Activated B cell treated with CpG ODN at 0.5 μM for 24 hours (primary cell): Measurements from ENCODE around the gene CCDC73. TPM values are rescaled to one million over a fixed set of nuclear protein-coding genes. Genes with fewer than 3 reads are reported as not detected.
"Not testable (repeated sequence)": the region's sequence is repeated elsewhere in the genome, so short reads cannot be mapped to it uniquely, and the experiment has no call there.

ENCODE experiments used
- ATAC-seq: fragments of 200-7000 bp; cut with Tn5 transposase; one replicate; pipeline ENCODE4 v1.10.0; 2021; ENCODE audit warnings: low read depth, mild to moderate bottlenecking, moderate library complexity
- CTCF ChIA-PET: fragments of 350-600 bp; sonication (Branson Sonifier 250); formaldehyde crosslinking; loops from one replicate; lab custom pipeline; 2021; ENCODE audit warnings: antibody characterized with exemption; lab: Charles Lee
- POLR2A ChIA-PET: fragments of 350-600 bp; sonication (Branson Sonifier 250); formaldehyde crosslinking; loops from one replicate; lab custom pipeline; 2021; ENCODE audit warnings: antibody characterized with exemption; lab: Charles Lee
- DNase-seq: peaks from one replicate; pipeline ENCODE4 v3.0.0; 2022
- H3K27ac Mint-ChIP-seq: one replicate; pipeline ENCODE4 v1.8.0; 2020; ENCODE audit warnings: mixed read lengths
- H3K27me3 Mint-ChIP-seq: one replicate; pipeline ENCODE4 v1.8.0; 2021; ENCODE audit warnings: mixed read lengths
- H3K36me3 Mint-ChIP-seq: one replicate; pipeline ENCODE4 v1.8.0; 2021; ENCODE audit warnings: low read depth, mixed read lengths
- H3K4me1 Mint-ChIP-seq: one replicate; pipeline ENCODE4 v1.8.0; 2021; ENCODE audit warnings: mixed read lengths
- H3K4me3 Mint-ChIP-seq: one replicate; pipeline ENCODE4 v1.8.0; 2020; ENCODE audit warnings: mild to moderate bottlenecking, mixed read lengths
- H3K9me3 Mint-ChIP-seq: one replicate; pipeline ENCODE4 v1.8.0; 2020; ENCODE audit warnings: mixed read lengths
- CTCF ChIP-seq: fragments of 200-600 bp; IDR thresholded peaks from one replicate; pipeline ENCODE4 v1.8.0; 2022; ENCODE audit warnings: antibody characterized with exemption, mild to moderate bottlenecking
- intact Hi-C: fragments of 100-400 bp; cut with micrococcal nuclease; formaldehyde crosslinking; loops from one replicate; pipeline ENCODE4 v1.15.1; 2024
- total RNA-seq: library from RNA; stranded (reverse); gene quantifications from 2 replicates; pipeline ENCODE4 v1.2.3, GENCODE V29; 2022

Gene CCDC73
- total RNA-seq, 1 donor from 2014 or later: 0.07 TPM

DNA sequence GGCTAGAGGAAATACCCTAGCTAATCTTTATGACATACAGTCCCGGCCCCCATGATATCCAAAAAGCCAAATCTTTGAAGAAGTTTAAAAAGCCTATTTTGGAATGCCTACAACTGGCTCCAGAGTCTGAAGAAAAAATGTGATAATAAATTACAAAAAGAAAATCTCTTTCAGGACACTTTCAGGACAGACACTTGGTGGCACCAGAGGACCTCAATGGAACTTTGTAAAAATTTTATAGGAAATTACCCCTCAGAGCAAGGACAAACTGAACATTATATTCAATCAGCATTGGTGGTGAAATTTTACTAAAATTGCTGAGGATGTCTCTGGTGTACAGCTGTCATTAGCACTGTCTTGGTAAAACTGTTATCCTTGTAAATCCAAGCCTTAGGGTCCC lies 81.0 kb downstream of the CCDC73 start:
- Mint-ChIP-seq H3K27me3 (peaks cover 13% of the 10 kb centered on the region), H3K36me3 (no peaks in the 10 kb centered on the region), H3K4me3 (no peak overlapping the region), H3K9me3 (no peaks in the 10 kb centered on the region), H3K4me1 (no peaks in the 10 kb centered on the region), H3K27ac (no peak overlapping the region)
- POLR2A ChIA-PET: no interaction called here
- CTCF ChIA-PET: no interaction called here
- intact Hi-C loops: loop anchor here (1.0 kb wide), 1 partner anchor 80 kb away; no protein-coding TSS in a partner anchor
- DNase-seq (no peak), ATAC-seq (no peak)
- TF ChIP-seq CTCF: no peak

- H3K4me3 Mint-ChIP-seq, POLR2A ChIA-PET, H3K4me1 Mint-ChIP-seq, CTCF ChIA-PET, H3K27ac Mint-ChIP-seq, ATAC-seq, intact Hi-C loops, H3K27me3 Mint-ChIP-seq, H3K36me3 Mint-ChIP-seq, H3K9me3 Mint-ChIP-seq, DNase-seq: not testable (repeated sequence)
Observed at GRCh38 chr11:32708978-32709377, 85.5 kb downstream of the CCDC73 start.

GRCh38 chr11:32706985-32707741 lies 87.3 kb downstream of the CCDC73 start:
- Mint-ChIP-seq H3K27me3 (peaks cover 10% of the 10 kb centered on the region), H3K4me1 (no peaks in the 10 kb centered on the region), H3K27ac (no peak overlapping the region), H3K9me3 (no peaks in the 10 kb centered on the region), H3K36me3 (no peaks in the 10 kb centered on the region), H3K4me3 (no peak overlapping the region)
- intact Hi-C loops: no loop called here
- ATAC-seq (no peak), DNase-seq (no peak)
- ChIA-PET CTCF (no interaction called here), POLR2A (no interaction called here)
- TF ChIP-seq CTCF: no peak

DNA sequence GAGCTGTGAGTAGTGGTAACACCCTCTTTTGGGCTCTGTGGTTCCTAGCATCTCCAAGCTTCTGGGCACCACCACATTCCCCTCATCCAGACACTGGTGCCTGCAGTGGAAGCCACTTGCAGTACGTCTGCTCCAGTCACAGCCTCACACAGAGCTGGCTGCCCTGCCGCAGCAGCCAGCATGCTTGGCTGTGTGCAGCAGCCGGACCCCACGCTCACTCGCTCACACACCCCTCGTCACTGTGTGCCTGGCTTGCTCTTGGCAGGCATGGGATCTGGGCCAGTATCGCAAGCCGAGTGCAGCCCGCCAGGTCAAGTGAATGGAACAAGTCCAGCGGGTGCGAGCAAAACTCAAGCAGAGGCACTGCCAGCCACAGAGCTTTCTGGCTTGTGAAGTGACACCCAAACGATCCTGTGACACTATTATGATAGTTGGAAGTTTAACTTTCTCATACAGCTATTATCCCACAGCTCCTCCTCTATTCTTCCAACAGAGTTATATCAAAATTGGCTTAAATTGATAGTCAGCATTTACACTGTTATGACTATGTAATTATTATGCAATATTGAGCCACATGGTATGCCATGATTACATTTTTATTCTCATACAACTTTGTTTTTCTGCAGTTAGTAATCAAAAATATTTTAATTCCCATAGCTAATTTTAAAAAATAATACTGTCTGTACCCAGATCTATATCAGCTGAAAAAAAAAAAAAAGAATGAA lies 89.0 kb downstream of the CCDC73 start:
- CTCF ChIA-PET: no interaction called here

DNA sequence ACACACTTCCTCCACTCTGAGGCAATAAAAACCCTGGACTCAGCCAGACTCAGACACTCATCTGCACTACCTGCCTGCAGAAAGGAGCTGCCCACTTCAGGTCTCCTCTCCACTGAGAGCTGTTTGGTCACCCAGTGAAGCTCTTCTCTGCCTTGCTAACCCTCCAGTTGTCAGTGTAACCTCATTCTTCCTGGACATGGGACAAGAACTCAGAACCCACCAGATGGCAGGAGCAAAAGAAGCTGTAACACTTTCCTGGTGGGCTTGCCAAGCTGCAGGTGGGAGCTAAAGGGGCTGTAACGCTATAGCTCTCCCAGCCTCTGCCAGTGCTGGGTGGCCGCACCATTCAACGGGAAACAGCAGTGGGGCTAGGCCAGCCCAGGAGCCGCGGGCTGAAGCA lies 89.7 kb downstream of the CCDC73 start:
- H3K27ac Mint-ChIP-seq: no peak overlapping the region
- TF ChIP-seq CTCF: no peak
- H3K4me1 Mint-ChIP-seq: no peaks in the 10 kb centered on the region
- intact Hi-C loops: no loop called here
- H3K9me3 Mint-ChIP-seq: no peaks in the 10 kb centered on the region
- no peak for DNase-seq
- no peak for ATAC-seq
- no peak overlapping the region for H3K4me3 Mint-ChIP-seq
- no peaks in the 10 kb centered on the region for H3K36me3 Mint-ChIP-seq
- ChIA-PET POLR2A (no interaction called here), CTCF (no interaction called here)
- H3K27me3 Mint-ChIP-seq: peaks cover 7% of the 10 kb centered on the region

More for the DNA sequence above, 89.0 kb downstream of the CCDC73 start:
- TF ChIP-seq CTCF: no peak
- Mint-ChIP-seq H3K27me3 (peaks cover 9% of the 10 kb centered on the region), H3K36me3 (no peaks in the 10 kb centered on the region), H3K4me3 (no peak overlapping the region), H3K27ac (no peak overlapping the region), H3K4me1 (no peaks in the 10 kb centered on the region), H3K9me3 (no peaks in the 10 kb centered on the region)
- ATAC-seq: no peak
- POLR2A ChIA-PET: no interaction called here
- no peak for DNase-seq
- intact Hi-C loops: no loop called here
